ENCODE data around the gene FOXP1.

Gene FOXP1

DNA sequence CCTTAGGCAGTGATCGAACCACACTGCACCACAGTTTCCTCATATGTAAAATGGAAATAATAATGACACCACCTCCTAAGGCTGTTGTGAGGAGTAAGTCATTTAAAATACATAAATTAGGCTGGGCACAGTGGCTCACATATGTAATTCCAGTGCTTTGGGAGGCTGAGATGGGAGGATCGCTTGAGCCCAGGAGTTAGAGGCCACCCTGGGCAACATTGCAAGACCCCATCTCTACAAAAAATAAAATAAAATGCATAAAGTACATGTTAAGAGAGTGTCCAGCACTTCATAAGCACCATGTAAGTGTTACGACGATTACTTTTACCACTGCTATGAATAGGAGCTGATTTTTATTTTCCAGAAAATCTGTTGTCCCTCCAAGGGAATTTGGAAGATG lies 440.0 kb downstream of the FOXP1 start:
- in situ Hi-C loops (cut with HindIII; ENCODE audit: low sequenced_read_pairs) = no loop called here

GRCh38 chr3:71142441-71143161 lies 440.9 kb downstream of the FOXP1 start:
- in situ Hi-C loops (cut with HindIII; ENCODE audit: low sequenced_read_pairs) = no loop called here

DNA sequence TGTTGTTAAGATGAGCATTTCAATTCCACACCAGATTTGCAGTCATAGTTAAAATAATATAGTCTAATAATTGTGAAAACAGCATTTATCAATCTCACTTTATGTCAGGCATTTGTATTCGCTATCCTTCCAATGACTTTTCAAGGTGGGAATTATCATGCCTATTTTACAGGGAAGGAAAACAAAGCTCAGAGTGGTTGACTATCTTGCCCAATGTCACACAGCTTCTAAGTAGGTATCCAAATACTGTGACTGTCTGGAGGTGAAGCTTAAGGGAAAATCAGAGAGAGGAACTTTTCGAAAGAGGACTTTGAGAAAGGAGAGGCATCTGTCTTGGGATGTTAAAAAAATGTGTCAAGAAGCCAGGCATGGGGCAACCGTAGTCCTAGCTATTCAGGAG lies 443.1 kb downstream of the FOXP1 start:
- in situ Hi-C loops (cut with HindIII; ENCODE audit: low sequenced_read_pairs) = no loop called here

GRCh38 chr3:71139496-71139895 lies 444.0 kb downstream of the FOXP1 start:
- in situ Hi-C loops (cut with HindIII; ENCODE audit: low sequenced_read_pairs) = no loop called here

GRCh38 chr3:71138410-71138809 lies 445.1 kb downstream of the FOXP1 start:
- in situ Hi-C loops (cut with HindIII; ENCODE audit: low sequenced_read_pairs) = no loop called here

DNA sequence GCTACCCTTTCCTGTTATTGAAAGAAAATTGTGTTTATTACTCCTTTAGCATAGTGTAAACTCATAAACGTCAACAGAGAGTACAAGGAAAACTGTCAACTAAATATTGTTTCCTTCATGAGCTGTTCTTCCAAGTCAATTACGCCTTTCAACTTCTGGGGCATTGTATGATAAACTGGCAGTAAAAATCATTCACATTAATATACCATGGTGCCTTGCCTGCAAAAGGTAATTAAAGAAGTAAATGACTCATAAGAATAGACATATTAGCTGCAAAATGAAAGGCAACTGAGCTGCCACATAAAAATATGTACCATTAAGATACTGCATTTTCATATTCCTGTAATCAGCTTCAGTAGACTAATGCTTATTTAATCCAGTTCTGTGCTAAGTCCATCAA lies 447.3 kb downstream of the FOXP1 start:
- in situ Hi-C loops (cut with HindIII; ENCODE audit: low sequenced_read_pairs) = no loop called here

DNA sequence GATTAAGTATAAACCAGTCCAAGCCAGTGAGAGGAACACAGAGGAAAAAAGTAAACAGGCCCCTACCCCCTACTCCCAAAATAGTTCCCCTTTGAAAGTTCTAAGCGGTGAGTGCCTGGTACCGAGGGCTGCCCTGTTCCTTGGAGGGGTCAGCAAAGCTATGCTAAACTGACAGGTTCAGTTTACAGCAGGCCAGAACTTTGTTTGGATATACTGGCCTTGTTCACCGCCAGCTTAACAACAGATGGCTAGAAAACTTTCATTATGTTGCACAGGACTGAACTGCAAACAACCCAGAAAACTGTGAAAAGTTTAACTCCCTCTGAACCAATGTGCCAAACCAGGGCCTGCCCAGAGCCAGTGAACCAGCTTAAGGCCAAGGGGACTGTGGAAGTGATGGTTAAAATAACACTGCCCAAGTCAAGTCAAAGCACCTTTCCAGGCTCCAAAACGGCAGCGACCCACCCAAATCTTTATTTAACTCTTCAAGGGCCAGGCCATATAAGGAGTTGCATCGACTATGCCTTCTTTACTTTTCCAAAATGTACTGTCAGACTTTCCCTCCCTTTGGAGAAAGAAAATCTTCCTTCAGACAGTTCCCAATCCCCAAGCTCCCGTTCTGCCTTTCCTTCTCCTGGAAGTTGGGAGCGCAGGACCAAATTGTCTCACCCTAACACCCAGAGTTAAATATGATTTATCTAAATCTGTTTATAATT lies 448.0 kb downstream of the FOXP1 start:
- in situ Hi-C loops (cut with HindIII; ENCODE audit: low sequenced_read_pairs) = no loop called here

DNA sequence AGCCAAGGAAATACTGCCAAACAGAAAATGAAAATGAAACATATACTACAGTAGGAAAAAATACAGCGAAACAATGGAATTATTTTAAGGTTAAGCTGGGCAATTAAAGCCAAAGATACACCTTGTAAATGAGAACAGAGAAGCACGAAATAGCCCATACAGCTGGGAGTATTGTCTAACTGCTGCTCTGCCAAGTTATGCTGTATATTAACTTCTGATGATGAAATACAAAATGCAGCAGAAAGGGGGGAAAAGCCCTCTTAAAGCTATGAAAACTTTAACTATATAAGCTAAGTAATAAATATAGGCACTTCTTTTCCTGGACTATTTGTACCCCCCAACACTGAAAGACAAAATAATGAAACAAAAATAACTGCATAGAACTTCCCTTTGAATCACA lies 449.0 kb downstream of the FOXP1 start:
- in situ Hi-C loops (cut with HindIII; ENCODE audit: low sequenced_read_pairs) = no loop called here

GRCh38 chr3:71133865-71134264 lies 449.7 kb downstream of the FOXP1 start:
- in situ Hi-C loops (cut with HindIII; ENCODE audit: low sequenced_read_pairs) = no loop called here

DNA sequence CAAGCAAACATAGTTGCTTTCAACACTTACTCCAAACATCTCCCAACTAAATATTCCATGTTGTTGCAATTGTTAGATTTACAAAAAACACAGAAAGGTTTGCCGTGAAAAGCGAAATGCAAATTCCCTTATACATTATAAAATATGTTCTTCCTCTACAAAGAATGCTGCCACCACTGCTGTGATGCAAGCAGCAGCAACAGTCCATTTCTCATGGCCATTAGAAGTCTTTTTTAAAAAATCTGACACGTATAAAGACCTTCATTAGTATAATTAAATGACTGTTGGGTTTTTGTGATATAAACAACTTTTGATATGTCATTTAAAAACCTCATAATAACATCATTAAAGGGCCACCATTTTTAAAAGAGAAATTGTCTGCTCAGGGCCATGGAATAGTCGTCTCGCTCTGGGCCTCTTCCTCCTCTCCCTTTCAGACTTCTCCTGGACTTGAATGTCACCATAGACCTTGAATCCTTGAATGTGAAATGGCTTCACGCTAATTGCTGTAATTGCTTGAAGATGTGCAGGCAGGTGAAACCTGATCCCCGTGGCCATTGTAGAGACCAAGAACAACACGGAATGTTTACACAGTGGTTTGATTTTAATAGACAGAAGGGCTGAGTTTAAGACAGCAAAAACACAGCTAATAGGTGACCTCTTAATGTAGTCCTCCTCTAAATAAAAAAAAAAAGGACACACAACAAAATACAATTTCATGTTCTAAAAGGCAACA lies 450.4 kb downstream of the FOXP1 start:
- in situ Hi-C loops (cut with HindIII; ENCODE audit: low sequenced_read_pairs) = no loop called here

- in situ Hi-C loops (cut with HindIII; ENCODE audit: low sequenced_read_pairs) = no loop called here
These were observed 451.9 kb downstream of the FOXP1 start for GRCh38 chr3:71131375-71132314.

DNA sequence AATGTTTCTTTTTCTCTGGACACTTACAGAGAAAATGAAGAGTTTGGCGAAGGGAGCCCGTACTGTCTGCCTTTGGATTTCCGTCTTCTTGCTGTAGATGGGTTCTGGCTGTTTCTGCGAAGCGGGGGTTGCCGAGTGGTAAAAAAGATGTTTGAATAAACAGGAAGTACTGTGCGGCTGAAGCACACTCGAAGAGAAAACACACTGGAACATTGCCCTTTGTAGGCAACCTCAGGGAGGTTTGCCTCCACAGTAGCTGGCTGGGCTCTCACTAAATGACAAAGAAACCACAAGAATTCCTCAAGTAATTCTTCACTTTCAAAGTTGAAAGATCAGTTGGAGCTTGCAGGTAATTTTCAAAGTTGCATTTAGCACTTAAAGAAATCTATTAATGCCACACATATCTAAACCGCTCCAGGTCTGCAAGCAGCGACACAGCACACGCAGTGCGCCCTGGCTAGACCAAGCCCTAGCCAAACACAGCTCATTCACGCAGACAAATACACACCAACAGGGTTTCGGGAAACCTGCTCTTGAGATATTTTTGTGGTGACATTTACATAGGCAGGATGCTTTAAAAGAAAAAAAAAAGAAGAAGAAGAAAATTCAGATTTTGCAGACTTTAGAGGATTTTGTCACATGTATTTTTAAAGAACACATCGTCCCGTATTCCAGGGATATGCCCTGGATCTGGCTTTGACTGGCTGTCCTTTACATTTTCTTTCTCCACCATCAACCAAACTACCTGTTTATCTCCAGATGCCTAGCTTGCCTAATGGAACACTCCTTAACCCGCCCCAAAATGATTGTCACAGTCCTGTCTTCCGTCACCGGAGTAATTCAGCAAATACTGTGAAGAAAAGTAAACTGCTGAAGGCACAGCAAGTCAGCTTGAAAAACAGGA lies 452.8 kb downstream of the FOXP1 start:
- in situ Hi-C loops (cut with HindIII; ENCODE audit: low sequenced_read_pairs) = no loop called here

DNA sequence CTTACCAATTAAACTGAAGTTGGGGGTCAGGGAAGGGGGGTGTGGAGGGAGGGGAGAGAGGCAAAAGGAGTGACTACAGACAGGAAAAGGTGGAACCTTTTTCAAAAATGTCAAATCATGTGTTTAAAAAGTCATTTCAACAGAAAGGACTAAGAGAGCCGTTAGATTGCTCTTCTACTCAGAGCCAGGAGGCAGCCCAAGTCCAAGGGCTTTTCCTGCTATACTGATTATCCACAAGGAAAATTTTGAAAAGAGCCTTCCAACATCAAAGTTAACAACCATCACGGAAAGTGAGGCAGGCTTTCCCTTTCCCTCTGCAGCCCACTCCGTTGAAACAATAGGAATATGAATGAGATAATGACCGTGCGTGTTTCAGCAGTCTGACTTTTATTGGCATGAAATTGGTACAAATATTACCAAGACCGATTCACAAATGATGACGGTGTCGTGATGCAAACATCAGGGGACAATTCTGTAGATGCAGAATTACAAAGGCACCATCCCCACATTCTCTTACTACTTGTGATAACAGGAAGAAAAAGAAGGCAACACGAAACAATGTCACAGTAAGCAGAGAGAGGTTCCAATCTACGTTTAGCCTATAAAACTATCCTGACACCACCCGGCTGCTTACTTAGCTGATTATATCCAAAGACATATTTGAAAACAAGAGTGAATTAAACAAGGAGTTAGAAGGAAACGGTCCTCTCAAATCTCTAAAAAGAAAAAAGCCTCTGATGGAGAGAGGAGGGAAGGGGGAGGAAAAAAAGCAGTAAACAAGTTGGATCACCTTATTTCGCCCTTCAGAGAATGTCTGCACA lies 453.7 kb downstream of the FOXP1 start:
- in situ Hi-C loops (cut with HindIII; ENCODE audit: low sequenced_read_pairs) = no loop called here

DNA sequence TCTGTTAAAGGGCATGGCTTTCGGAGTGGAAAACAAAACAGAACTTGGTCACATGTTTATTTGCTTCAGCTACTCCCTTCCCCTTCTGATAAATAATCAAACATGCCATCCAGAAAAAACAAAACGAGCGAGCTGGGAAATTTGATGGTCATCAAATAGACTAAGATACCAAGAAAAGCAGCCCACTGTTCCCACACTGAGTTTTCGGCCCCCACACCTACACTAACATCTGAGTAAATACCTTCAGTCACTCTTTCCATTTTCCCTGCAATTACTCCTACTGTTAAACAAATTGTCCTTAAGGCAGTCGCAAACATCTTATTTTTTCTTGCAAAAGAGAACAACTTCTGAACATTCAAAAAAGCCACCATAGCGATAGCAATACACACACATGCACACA lies 454.6 kb downstream of the FOXP1 start:
- in situ Hi-C loops (cut with HindIII; ENCODE audit: low sequenced_read_pairs) = no loop called here

DNA sequence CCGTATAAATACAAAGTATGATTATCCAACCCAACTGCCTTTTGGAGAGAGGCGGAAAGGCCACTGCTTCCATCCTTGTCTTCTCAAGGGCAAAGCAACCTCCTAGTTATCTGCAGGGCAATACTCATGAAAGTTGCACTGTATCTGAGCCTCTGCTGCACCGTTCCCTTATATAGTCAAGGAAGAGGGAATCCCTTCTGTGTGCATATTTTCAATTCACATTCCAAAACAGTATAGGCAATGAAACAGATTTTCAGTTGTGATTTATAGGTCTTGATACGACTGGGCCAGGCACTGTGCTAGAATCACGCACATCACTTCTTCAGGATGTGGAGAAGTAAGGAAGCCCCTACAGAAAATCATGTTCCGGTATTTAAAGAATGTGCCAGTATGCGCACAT lies 455.7 kb downstream of the FOXP1 start:
- in situ Hi-C loops (cut with HindIII; ENCODE audit: low sequenced_read_pairs) = no loop called here

GRCh38 chr3:71127052-71127831 lies 456.3 kb downstream of the FOXP1 start:
- in situ Hi-C loops (cut with HindIII; ENCODE audit: low sequenced_read_pairs) = no loop called here

GRCh38 chr3:71125738-71126137 lies 457.8 kb downstream of the FOXP1 start:
- in situ Hi-C loops (cut with HindIII; ENCODE audit: low sequenced_read_pairs) = no loop called here

DNA sequence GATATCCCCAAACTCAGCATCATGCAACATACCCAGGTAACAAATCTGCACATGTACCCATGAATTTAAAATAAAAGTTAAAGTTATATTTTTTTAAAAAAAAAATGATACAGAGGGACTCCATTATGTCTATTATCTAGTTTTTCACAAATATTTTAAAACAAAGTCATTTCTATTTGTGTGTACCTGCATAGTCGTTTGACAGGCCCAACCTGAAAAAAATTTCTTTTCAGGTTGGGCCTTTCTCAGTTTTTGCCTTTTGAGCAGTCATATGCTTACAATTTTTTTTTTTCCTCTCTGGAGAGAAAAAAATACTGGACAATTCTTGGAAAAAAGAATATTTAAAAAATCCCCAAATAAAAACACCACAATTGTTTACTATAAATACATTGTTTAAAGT lies 459.5 kb downstream of the FOXP1 start:
- in situ Hi-C loops (cut with HindIII; ENCODE audit: low sequenced_read_pairs) = no loop called here
